Immature natural killer cell (primary cell): ENCODE measurements around the gene SRP14. TPM values are rescaled to one million over a fixed set of nuclear protein-coding genes. Genes with fewer than 3 reads are reported as not detected.

Experiments used
- polyA plus RNA-seq, 3 donors: library from polyadenylated mRNA; unstranded; fragments of 300-500 nt; fragmentation: Illumina TruSeq; gene quantifications; one replicate each; pipeline ENCODE4 v1.2.3, GENCODE V29; 2021

Gene SRP14
- polyA plus RNA-seq, 3 donors from 2014 or later, result 744 to 1,102 (median 786) TPM

Other genes starting within 250 kb of the SRP14 start
- gene GPR176, start 118.9 kb downstream of the SRP14 start, polyA plus RNA-seq, result under 1 TPM in 1 of 3 donors, not detected in 2; 0.07 TPM
- 10 to 100 TPM; 14.9 to 18.5 (median 15.4) TPM for gene EIF2AK4, start 105.1 kb downstream of the SRP14 start, polyA plus RNA-seq
- gene BMF, start 69.7 kb upstream of the SRP14 start, polyA plus RNA-seq, result under 1 TPM in 2 of 3 donors, not detected in 1; 0.38 to 0.80 TPM
- gene BUB1B, start 121.9 kb upstream of the SRP14 start, polyA plus RNA-seq, result under 1 TPM in 2 of 3 donors, not detected in 1; 0.74 to 0.99 TPM
- 1 to 10 TPM; 2.0 to 8.3 (median 3.6) TPM for gene PAK6, start 199.9 kb upstream of the SRP14 start, polyA plus RNA-seq
- gene ANKRD63, start 243.9 kb upstream of the SRP14 start, polyA plus RNA-seq, result not detected